Central memory CD8-positive, alpha-beta T cell (primary cell): ENCODE measurements around the gene PRX.
"Not testable (repeated sequence)": the region's sequence is repeated elsewhere in the genome, so short reads cannot be mapped to it uniquely, and the experiment has no call there.

ENCODE experiments used
- ATAC-seq: fragments of 150-1000 bp; cut with Tn5 transposase; replicated peaks from 2 replicates; pipeline ENCODE4 v1.10.0; 2022; ENCODE audit warnings: mild to moderate bottlenecking, moderate FRiP score, moderate number of reproducible peaks; ENCODE audit not compliant: poor library complexity, severe bottlenecking; ENCODE audit errors: extremely low read depth
- DNase-seq, 2 donors: peaks; one replicate each; pipeline ENCODE4 v3.0.0; 2021; ENCODE audit warnings: low spot score in 2 of 2
- H3K27ac Mint-ChIP-seq: one replicate; pipeline ENCODE4 v1.8.0; 2022; ENCODE audit warnings: low read depth, mild to moderate bottlenecking, moderate library complexity, mixed read lengths
- H3K27me3 Mint-ChIP-seq: one replicate; pipeline ENCODE4 v1.8.0; 2022; ENCODE audit warnings: mixed read lengths
- H3K36me3 Mint-ChIP-seq: one replicate; pipeline ENCODE4 v1.8.0; 2022; ENCODE audit warnings: mild to moderate bottlenecking, moderate library complexity, mixed read lengths; ENCODE audit not compliant: insufficient read depth
- H3K4me1 Mint-ChIP-seq: one replicate; pipeline ENCODE4 v1.8.0; 2022; ENCODE audit warnings: mixed read lengths
- H3K4me3 Mint-ChIP-seq: one replicate; pipeline ENCODE4 v1.8.0; 2022; ENCODE audit warnings: mild to moderate bottlenecking, moderate library complexity, mixed read lengths
- H3K9me3 Mint-ChIP-seq: one replicate; pipeline ENCODE4 v1.8.0; 2022; ENCODE audit warnings: mixed read lengths

PRX gene

GRCh38 chr19:40413291-40413845 is at the start of gene PRX:
PRX (minus strand) TSS chr19:40413378; CDS start chr19:40407932, 5,446 bp downstream.
- no peak for ATAC-seq
- Mint-ChIP-seq H3K36me3 (no peaks in the 10 kb centered on the region), H3K27ac (no peak within 1 kb of the TSS)

GRCh38 chr19:40461669-40462221 is 48.6 kb upstream of the PRX start:
- Mint-ChIP-seq H3K9me3 (no peaks in the 10 kb centered on the region), H3K4me1 (peaks cover 31% of the 10 kb centered on the region), H3K27ac (no peak overlapping the region), H3K4me3 (no peak overlapping the region), H3K27me3 (peaks cover 7% of the 10 kb centered on the region), H3K36me3 (peaks cover 21% of the 10 kb centered on the region)
- DNase-seq (no peak), ATAC-seq (no peak)

More at GRCh38 chr19:40413291-40413845, at the start of gene PRX:
- H3K9me3 Mint-ChIP-seq = no peaks in the 10 kb centered on the region
- DNase-seq = no peak
- H3K4me3 Mint-ChIP-seq = no peak within 1 kb of the TSS
- peaks cover 16% of the 10 kb centered on the region for H3K4me1 Mint-ChIP-seq
- no peaks in the 10 kb centered on the region for H3K27me3 Mint-ChIP-seq

DNA sequence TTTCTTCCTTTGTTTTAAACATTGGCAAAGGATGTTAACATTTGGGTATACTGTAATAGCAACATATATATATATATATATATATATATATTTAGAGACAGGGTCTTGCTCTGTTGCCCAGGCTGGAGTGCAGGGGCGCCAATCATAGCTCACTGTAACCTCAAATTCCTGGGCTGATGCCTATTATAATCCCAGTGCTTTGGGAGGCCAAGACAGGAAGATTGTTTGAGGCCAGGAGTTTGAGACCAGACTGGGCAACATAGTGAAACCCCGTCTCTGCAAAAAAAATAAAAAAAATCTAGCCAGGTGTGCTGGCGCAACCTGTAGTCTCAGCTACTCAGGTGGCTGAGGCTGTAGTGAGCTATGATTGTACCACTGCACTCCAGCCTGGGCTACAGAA is 47.0 kb upstream of the PRX start:
- Mint-ChIP-seq H3K27ac (no peak overlapping the region), H3K36me3 (peaks cover 6% of the 10 kb centered on the region), H3K4me1 (peaks cover 15% of the 10 kb centered on the region), H3K27me3 (no peaks in the 10 kb centered on the region), H3K9me3 (no peaks in the 10 kb centered on the region), H3K4me3 (no peak overlapping the region)
- ATAC-seq (no peak), DNase-seq (no peak)

GRCh38 chr19:40458597-40458974 is 45.4 kb upstream of the PRX start:
- peaks cover 2% of the 10 kb centered on the region for H3K36me3 Mint-ChIP-seq
- DNase-seq = no peak
- no peak for ATAC-seq
- H3K4me3 Mint-ChIP-seq = no peak overlapping the region
- H3K4me1 Mint-ChIP-seq = peaks cover 5% of the 10 kb centered on the region
- no peaks in the 10 kb centered on the region for H3K9me3 Mint-ChIP-seq
- no peaks in the 10 kb centered on the region for H3K27me3 Mint-ChIP-seq
- no peak overlapping the region for H3K27ac Mint-ChIP-seq

- no peak overlapping the region for H3K4me3 Mint-ChIP-seq
- peaks cover 5% of the 10 kb centered on the region for H3K4me1 Mint-ChIP-seq
- no peak for ATAC-seq
- H3K27me3 Mint-ChIP-seq = no peaks in the 10 kb centered on the region
- no peak overlapping the region for H3K27ac Mint-ChIP-seq
- H3K36me3 Mint-ChIP-seq = no peaks in the 10 kb centered on the region
- no peaks in the 10 kb centered on the region for H3K9me3 Mint-ChIP-seq
- DNase-seq = no peak
These were observed 44.9 kb upstream of the PRX start for GRCh38 chr19:40457953-40458596.

- Mint-ChIP-seq H3K4me3 (no peak overlapping the region), H3K27ac (no peak overlapping the region), H3K4me1 (peaks cover 5% of the 10 kb centered on the region), H3K27me3 (no peaks in the 10 kb centered on the region), H3K9me3 (no peaks in the 10 kb centered on the region), H3K36me3 (no peaks in the 10 kb centered on the region)
- DNase-seq = no peak
- ATAC-seq = no peak
These were observed 43.9 kb upstream of the PRX start for GRCh38 chr19:40457048-40457447.

- not testable (repeated sequence) for H3K9me3 Mint-ChIP-seq, H3K4me3 Mint-ChIP-seq, H3K27ac Mint-ChIP-seq, DNase-seq, H3K36me3 Mint-ChIP-seq, ATAC-seq, H3K4me1 Mint-ChIP-seq, H3K27me3 Mint-ChIP-seq
These were observed 40.8 kb upstream of the PRX start for GRCh38 chr19:40453943-40454342.

- no peaks in the 10 kb centered on the region for H3K9me3 Mint-ChIP-seq
- no peaks in the 10 kb centered on the region for H3K4me1 Mint-ChIP-seq
- H3K4me3 Mint-ChIP-seq = no peak overlapping the region
- no peak overlapping the region for H3K27ac Mint-ChIP-seq
- DNase-seq (no peak), ATAC-seq (no peak)
- H3K36me3 Mint-ChIP-seq = peaks cover 1% of the 10 kb centered on the region
- no peaks in the 10 kb centered on the region for H3K27me3 Mint-ChIP-seq
These were observed 40.1 kb upstream of the PRX start for GRCh38 chr19:40453151-40453735.

DNA sequence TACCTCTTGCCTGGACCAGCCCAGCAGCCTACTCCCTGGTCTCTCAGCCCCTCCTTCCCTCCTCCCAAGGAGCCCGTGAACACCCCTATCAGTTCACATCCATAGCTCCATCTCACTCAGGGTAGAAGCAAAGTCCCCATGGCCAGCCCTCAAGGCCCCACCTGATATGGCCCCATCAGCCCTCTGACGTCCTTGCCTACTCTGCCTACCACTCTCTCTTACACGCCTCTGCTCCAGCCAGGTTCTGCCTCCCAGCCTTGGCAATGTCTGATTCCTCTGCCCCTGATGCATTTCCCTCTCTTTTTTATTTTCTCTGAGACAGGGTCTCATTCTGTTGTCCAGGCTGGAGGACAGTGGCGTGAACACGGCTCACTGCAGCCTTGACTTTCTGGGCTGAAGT is 38.8 kb upstream of the PRX start:
- H3K27ac Mint-ChIP-seq = no peak overlapping the region
- H3K4me3 Mint-ChIP-seq = no peak overlapping the region
- no peaks in the 10 kb centered on the region for H3K27me3 Mint-ChIP-seq
- no peaks in the 10 kb centered on the region for H3K4me1 Mint-ChIP-seq
- no peak for ATAC-seq
- peaks cover 1% of the 10 kb centered on the region for H3K36me3 Mint-ChIP-seq
- no peaks in the 10 kb centered on the region for H3K9me3 Mint-ChIP-seq
- no peak for DNase-seq

- Mint-ChIP-seq H3K27ac (no peak overlapping the region), H3K36me3 (peaks cover 1% of the 10 kb centered on the region), H3K9me3 (no peaks in the 10 kb centered on the region), H3K27me3 (no peaks in the 10 kb centered on the region), H3K4me1 (no peaks in the 10 kb centered on the region), H3K4me3 (no peak overlapping the region)
- no peak for DNase-seq
- no peak for ATAC-seq
These were observed 37.5 kb upstream of the PRX start for GRCh38 chr19:40450664-40451063.

DNA sequence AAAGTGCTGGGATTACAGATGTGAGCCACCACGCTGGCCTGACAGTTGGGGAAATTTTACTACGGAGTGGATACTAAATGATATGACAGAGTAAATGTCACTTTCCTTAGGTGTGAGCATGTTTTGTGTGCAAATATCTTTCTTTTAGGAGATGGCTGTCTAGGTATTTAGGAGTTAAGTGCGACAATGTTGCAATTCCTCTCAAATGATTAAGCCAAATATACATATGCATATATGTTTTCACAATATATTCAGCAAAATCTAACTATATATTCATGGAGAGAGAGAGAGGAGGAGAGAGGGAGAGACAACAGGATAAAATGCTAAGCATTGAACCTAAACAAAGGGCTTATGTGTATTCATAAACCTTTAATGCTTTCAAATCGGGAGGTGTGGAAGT is 36.3 kb upstream of the PRX start:
- Mint-ChIP-seq H3K9me3 (no peaks in the 10 kb centered on the region), H3K4me1 (peaks cover 7% of the 10 kb centered on the region), H3K27ac (no peak overlapping the region), H3K4me3 (no peak overlapping the region), H3K36me3 (peaks cover 5% of the 10 kb centered on the region), H3K27me3 (no peaks in the 10 kb centered on the region)
- DNase-seq (no peak), ATAC-seq (no peak)

DNA sequence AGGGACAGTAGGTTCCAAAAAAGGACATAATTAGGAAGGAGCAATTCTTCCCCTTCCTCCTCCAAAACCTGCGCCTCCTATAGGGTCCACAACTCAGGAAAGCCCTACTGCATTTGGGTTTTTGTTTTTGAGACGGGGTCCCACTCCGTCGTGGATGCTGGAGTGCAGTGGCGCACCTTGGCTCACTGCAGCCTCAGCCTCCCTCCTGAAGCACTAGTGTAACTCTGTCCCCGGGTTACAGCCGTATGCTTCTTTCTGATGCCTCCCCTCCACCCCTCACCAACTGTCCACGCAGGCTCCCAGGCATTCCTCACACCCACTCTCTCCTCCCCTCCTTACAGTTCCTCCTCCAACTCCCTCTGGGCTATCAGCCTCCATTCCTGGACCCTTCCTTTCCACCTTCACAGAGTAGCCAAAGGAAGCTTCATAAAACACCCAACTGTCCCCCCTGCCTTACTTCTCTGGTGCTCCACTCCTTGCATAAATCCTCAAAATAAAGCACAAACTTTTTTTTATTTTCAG is 33.1 kb upstream of the PRX start:
- peak overlapping the region; percentile 19 for H3K4me3 Mint-ChIP-seq
- H3K27me3 Mint-ChIP-seq = no peaks in the 10 kb centered on the region
- no peaks in the 10 kb centered on the region for H3K9me3 Mint-ChIP-seq
- peaks cover 19% of the 10 kb centered on the region for H3K36me3 Mint-ChIP-seq
- H3K4me1 Mint-ChIP-seq = peaks cover 28% of the 10 kb centered on the region
- DNase-seq (no peak), ATAC-seq (no peak)
- peak overlapping the region; percentile 23 for H3K27ac Mint-ChIP-seq

DNA sequence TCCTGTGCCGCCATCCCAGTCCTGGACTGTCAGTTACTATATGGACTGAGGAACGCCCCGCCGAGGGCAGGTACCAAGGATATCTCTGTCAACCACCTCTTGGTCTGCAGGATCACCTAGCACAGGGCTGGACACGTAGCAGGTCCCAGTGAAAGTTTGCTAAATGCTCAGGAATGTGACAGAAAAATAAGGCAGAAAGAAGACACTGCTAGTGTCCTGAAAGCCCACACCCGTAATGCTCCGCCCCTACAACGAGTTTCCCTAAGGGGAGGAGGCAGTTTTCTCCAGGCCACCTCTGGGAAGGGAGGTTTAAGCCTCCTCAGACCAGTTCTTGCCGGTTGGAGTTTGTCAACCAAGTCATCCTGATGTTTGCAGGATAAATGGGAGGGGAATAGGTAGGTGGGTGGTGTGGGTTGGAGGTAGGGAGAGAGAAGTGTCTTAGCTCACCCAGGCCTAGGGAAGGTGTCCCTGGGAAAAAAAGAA is 32.6 kb upstream of the PRX start:
- no peaks in the 10 kb centered on the region for H3K9me3 Mint-ChIP-seq
- H3K4me1 Mint-ChIP-seq = peaks cover 28% of the 10 kb centered on the region

More for the DNA sequence above, 32.6 kb upstream of the PRX start:
- DNase-seq (no peak), ATAC-seq (no peak)
- Mint-ChIP-seq H3K27me3 (no peaks in the 10 kb centered on the region), H3K4me3 (no peak overlapping the region), H3K27ac (peak overlapping the region; percentile 98), H3K36me3 (peaks cover 24% of the 10 kb centered on the region)
